Type B pancreatic cell (in vitro differentiated cells): Measurements from ENCODE around the gene TMEM169. TPM values are rescaled to one million over a fixed set of nuclear protein-coding genes. Genes with fewer than 3 reads are reported as not detected.
A peak's percentile ranks its signal among the peaks of the same experiment; 100 is the strongest.

ENCODE experiments used
- DNase-seq: peaks from one replicate; pipeline ENCODE4 v3.0.0; 2021; ENCODE audit warnings: mixed read lengths; ENCODE audit not compliant: unreplicated experiment; ENCODE audit errors: extremely low spot score
- H3K27ac Mint-ChIP-seq: 2 replicates; pipeline ENCODE4 v1.8.0; 2021; ENCODE audit warnings: mild to moderate bottlenecking, mixed read lengths
- H3K27me3 Mint-ChIP-seq: 2 replicates; pipeline ENCODE4 v1.8.0; 2021; ENCODE audit warnings: mixed read lengths
- H3K36me3 Mint-ChIP-seq: 2 replicates; pipeline ENCODE4 v1.8.0; 2021; ENCODE audit warnings: mixed read lengths
- H3K4me1 Mint-ChIP-seq: one replicate; pipeline ENCODE4 v1.8.0; 2021; ENCODE audit warnings: mixed read lengths; ENCODE audit not compliant: unreplicated experiment
- H3K4me3 Mint-ChIP-seq: 2 replicates; pipeline ENCODE4 v1.8.0; 2021; ENCODE audit warnings: mild to moderate bottlenecking, mixed read lengths
- H3K9me3 Mint-ChIP-seq: 2 replicates; pipeline ENCODE4 v1.8.0; 2021; ENCODE audit warnings: mixed read lengths
- total RNA-seq: library from RNA; stranded (reverse); gene quantifications from 2 replicates; pipeline ENCODE4 v1.2.1, GENCODE V29; 2021; ENCODE audit warnings: low replicate concordance
- TF ChIP-seq, protein P1 (sequence below): fragments of 200-600 bp; sonication (generic); conservative IDR thresholded peaks from 2 replicates; pipeline ENCODE4 v1.5.0; 2021; ENCODE audit warnings: antibody characterized with exemption, mild to moderate bottlenecking

TMEM169 gene
- total RNA-seq, 1 donor from 2014 or later, result 5.1 TPM

- DNase-seq, result no peak
- TF ChIP-seq, protein P1, sequence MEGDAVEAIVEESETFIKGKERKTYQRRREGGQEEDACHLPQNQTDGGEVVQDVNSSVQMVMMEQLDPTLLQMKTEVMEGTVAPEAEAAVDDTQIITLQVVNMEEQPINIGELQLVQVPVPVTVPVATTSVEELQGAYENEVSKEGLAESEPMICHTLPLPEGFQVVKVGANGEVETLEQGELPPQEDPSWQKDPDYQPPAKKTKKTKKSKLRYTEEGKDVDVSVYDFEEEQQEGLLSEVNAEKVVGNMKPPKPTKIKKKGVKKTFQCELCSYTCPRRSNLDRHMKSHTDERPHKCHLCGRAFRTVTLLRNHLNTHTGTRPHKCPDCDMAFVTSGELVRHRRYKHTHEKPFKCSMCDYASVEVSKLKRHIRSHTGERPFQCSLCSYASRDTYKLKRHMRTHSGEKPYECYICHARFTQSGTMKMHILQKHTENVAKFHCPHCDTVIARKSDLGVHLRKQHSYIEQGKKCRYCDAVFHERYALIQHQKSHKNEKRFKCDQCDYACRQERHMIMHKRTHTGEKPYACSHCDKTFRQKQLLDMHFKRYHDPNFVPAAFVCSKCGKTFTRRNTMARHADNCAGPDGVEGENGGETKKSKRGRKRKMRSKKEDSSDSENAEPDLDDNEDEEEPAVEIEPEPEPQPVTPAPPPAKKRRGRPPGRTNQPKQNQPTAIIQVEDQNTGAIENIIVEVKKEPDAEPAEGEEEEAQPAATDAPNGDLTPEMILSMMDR, result no peak
- H3K27ac Mint-ChIP-seq, result no peak overlapping the region
- no peaks in the 10 kb centered on the region for H3K27me3 Mint-ChIP-seq
- H3K4me3 Mint-ChIP-seq, result no peak overlapping the region
- H3K36me3 Mint-ChIP-seq, result peaks cover 45% of the 10 kb centered on the region
- H3K9me3 Mint-ChIP-seq, result no peaks in the 10 kb centered on the region
- H3K4me1 Mint-ChIP-seq, result no peaks in the 10 kb centered on the region
Measured at GRCh38 chr2:216149741-216150140, 68.0 kb downstream of the TMEM169 start.

DNA sequence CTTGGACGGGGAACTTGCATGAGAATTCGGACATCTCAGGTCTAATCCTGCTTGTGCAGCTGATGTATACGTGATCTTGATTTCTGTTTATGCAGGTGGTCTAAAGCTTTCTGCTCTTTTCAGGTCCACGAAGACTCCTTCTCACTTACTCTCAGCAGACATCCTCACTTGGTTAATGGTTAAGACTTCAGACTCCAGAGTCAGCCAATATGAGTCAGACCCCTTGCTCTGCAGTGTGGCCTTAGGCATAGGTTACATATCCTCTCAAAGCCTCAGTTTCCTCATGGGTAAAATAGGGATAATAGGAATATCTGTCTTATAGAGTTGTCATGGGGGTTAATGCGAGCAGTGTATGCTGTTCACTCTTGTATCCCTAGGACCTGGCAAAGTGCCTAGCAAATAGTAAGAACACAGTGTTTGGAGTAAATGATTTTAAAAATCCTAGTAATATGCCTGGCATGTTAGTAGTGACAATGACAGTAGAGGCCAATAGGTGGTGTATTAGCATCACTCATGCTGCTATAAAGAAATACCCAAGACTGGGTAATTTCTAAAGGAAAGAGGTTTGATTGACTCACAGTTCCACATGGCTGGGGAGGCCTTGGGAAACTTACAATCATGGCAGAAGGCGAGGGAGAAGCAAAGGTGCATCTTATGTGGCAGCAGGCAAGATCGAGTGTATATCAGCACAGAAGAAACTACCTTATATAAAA, 69.8 kb downstream of the TMEM169 start:
- Mint-ChIP-seq H3K9me3 (no peaks in the 10 kb centered on the region), H3K27me3 (no peaks in the 10 kb centered on the region), H3K27ac (peak overlapping the region; percentile 31), H3K4me3 (no peak overlapping the region), H3K4me1 (no peaks in the 10 kb centered on the region), H3K36me3 (peaks cover 59% of the 10 kb centered on the region)
- no peak for DNase-seq
- TF ChIP-seq, protein P1, result peak; percentile 26

Other genes starting within 250 kb of the TMEM169 start
- gene MREG, start 68.4 kb upstream of the TMEM169 start, total RNA-seq, result 15.7 and 21.2 TPM in 2 replicates
- 13.9 and 19.0 TPM in 2 replicates for gene PECR, start 110 bp upstream of the TMEM169 start, total RNA-seq
- gene XRCC5, start 27.4 kb downstream of the TMEM169 start, total RNA-seq, result 266 and 349 TPM in 2 replicates